NCI-H2227 (cell line): ENCODE measurements around the gene EXOC4.
A peak's percentile ranks its signal among the peaks of the same experiment; 100 is the strongest.
"Not testable (repeated sequence)": the region's sequence is repeated elsewhere in the genome, so short reads cannot be mapped to it uniquely, and the experiment has no call there.

Experiments used
- DNase-seq: peaks from one replicate; lab custom pipeline; 2025; ENCODE audit not compliant: unreplicated experiment; lab: John Stamatoyannopoulos, UW

Gene EXOC4

GRCh38 chr7:133313575-133313974 lies 60.7 kb downstream of the EXOC4 start:
- DNase-seq: no peak

GRCh38 chr7:133314084-133314483 lies 61.2 kb downstream of the EXOC4 start:
- DNase-seq: no peak

GRCh38 chr7:133315332-133316040 lies 62.6 kb downstream of the EXOC4 start:
- no peak for DNase-seq

GRCh38 chr7:133319842-133320241 lies 67.0 kb downstream of the EXOC4 start:
- no peak for DNase-seq

- DNase-seq: no peak
Measured at GRCh38 chr7:133320891-133321290, 68.0 kb downstream of the EXOC4 start.

GRCh38 chr7:133321366-133321765 lies 68.5 kb downstream of the EXOC4 start:
- not testable (repeated sequence) for DNase-seq

GRCh38 chr7:133326745-133327144 lies 73.9 kb downstream of the EXOC4 start:
- DNase-seq: not testable (repeated sequence)

- DNase-seq: not testable (repeated sequence)
Measured at GRCh38 chr7:133328021-133328420, 75.1 kb downstream of the EXOC4 start.

- no peak for DNase-seq
Measured at GRCh38 chr7:133330085-133330484, 77.2 kb downstream of the EXOC4 start.

- no peak for DNase-seq
Measured at GRCh38 chr7:133331861-133332260, 79.0 kb downstream of the EXOC4 start.

GRCh38 chr7:133339772-133340171 lies 86.9 kb downstream of the EXOC4 start:
- no peak for DNase-seq

GRCh38 chr7:133344275-133344674 lies 91.4 kb downstream of the EXOC4 start:
- DNase-seq: peak; percentile 15

- DNase-seq: no peak
Measured at GRCh38 chr7:133345690-133346421, 93.0 kb downstream of the EXOC4 start.

- no peak for DNase-seq
Measured at GRCh38 chr7:133348250-133348649, 95.4 kb downstream of the EXOC4 start.

- no peak for DNase-seq
Measured at GRCh38 chr7:133349101-133349500, 96.2 kb downstream of the EXOC4 start.

- no peak for DNase-seq
Measured at GRCh38 chr7:133352430-133352829, 99.6 kb downstream of the EXOC4 start.

GRCh38 chr7:133353775-133354174 lies 100.9 kb downstream of the EXOC4 start:
- DNase-seq: no peak

- no peak for DNase-seq
Measured at GRCh38 chr7:133354546-133355324, 101.9 kb downstream of the EXOC4 start.

GRCh38 chr7:133355325-133355708 lies 102.4 kb downstream of the EXOC4 start:
- no peak for DNase-seq

- DNase-seq: no peak
Measured at GRCh38 chr7:133355822-133356221, 102.9 kb downstream of the EXOC4 start.

GRCh38 chr7:133358708-133359107 lies 105.8 kb downstream of the EXOC4 start:
- DNase-seq: no peak

- no peak for DNase-seq
Measured at GRCh38 chr7:133359449-133359848, 106.6 kb downstream of the EXOC4 start.
